KMS-11 (cell line): ENCODE results near the gene GRK1.

Source experiments
- H2AFZ ChIP-seq: fragments of 200-600 bp; sonication (generic); 2 replicates; pipeline ENCODE4 v1.6.1; 2016; ENCODE audit warnings: antibody characterized with exemption, mixed run types, low read depth
- H3K27ac ChIP-seq: fragments of 200-600 bp; sonication (generic); 2 replicates; pipeline ENCODE4 v1.6.1; 2016; ENCODE audit warnings: mild to moderate bottlenecking, mixed run types
- H3K27me3 ChIP-seq: fragments of 200-600 bp; sonication (generic); 2 replicates; pipeline ENCODE4 v1.6.1; 2017; ENCODE audit warnings: mild to moderate bottlenecking, low read depth, mixed run types, moderate library complexity; ENCODE audit not compliant: insufficient read depth
- H3K36me3 ChIP-seq: fragments of 200-600 bp; sonication (generic); 2 replicates; pipeline ENCODE4 v1.6.1; 2017; ENCODE audit warnings: mild to moderate bottlenecking, mixed run types; ENCODE audit not compliant: insufficient read depth
- H3K4me1 ChIP-seq: fragments of 200-600 bp; sonication (generic); 2 replicates; pipeline ENCODE4 v1.6.1; 2016; ENCODE audit warnings: mild to moderate bottlenecking, low read depth, mixed run types; ENCODE audit not compliant: poor library complexity, severe bottlenecking
- H3K4me2 ChIP-seq: fragments of 200-600 bp; sonication (generic); 2 replicates; pipeline ENCODE4 v1.7.0; 2016; ENCODE audit warnings: mild to moderate bottlenecking, mixed run types
- H3K4me3 ChIP-seq: fragments of 200-600 bp; sonication (generic); IDR thresholded peaks from 2 replicates; pipeline ENCODE4 v1.6.1; 2017; ENCODE audit warnings: low read depth, low read length, mixed read lengths; ENCODE audit not compliant: insufficient read depth
- H3K79me2 ChIP-seq: fragments of 200-600 bp; sonication (generic); 2 replicates; pipeline ENCODE4 v1.6.1; 2016; ENCODE audit warnings: low read depth, mixed run types; ENCODE audit not compliant: insufficient read depth
- H3K9ac ChIP-seq: fragments of 200-600 bp; sonication (generic); 2 replicates; pipeline ENCODE4 v1.6.1; 2016; ENCODE audit warnings: mild to moderate bottlenecking, mixed run types
- H4K20me1 ChIP-seq: fragments of 200-600 bp; sonication (generic); 2 replicates; pipeline ENCODE4 v1.6.1; 2016; ENCODE audit warnings: mild to moderate bottlenecking, mixed run types; ENCODE audit not compliant: insufficient read depth
- CTCF ChIP-seq: fragments of 200-600 bp; sonication (generic); conservative IDR thresholded peaks from 2 replicates; pipeline ENCODE4 v1.6.1; 2017; ENCODE audit warnings: low read depth, mild to moderate bottlenecking, antibody characterized with exemption, low read length, moderate library complexity, mixed read lengths

The GRK1 gene

GRCh38 chr13:113731192-113732175, 64.5 kb downstream of the GRK1 start:
- Histone ChIP-seq H3K4me2 (no peak overlapping the region), H3K4me3 (no peak overlapping the region), H3K27me3 (peaks cover 29% of the 10 kb centered on the region), H3K36me3 (no peaks in the 10 kb centered on the region), H3K4me1 (no peaks in the 10 kb centered on the region), H3K27ac (no peak overlapping the region), H3K9ac (no peak overlapping the region), H3K79me2 (no peaks in the 10 kb centered on the region), H4K20me1 (no peaks in the 10 kb centered on the region), H2AFZ (no peak overlapping the region)
- TF ChIP-seq CTCF, result peak; percentile 24; the same call in 1 of the 2 replicates

GRCh38 chr13:113732176-113732960, 65.3 kb downstream of the GRK1 start:
- Histone ChIP-seq H2AFZ (no peak overlapping the region), H3K27me3 (peaks cover 31% of the 10 kb centered on the region), H3K9ac (no peak overlapping the region), H3K4me1 (no peaks in the 10 kb centered on the region), H3K79me2 (no peaks in the 10 kb centered on the region), H3K4me2 (no peak overlapping the region), H3K36me3 (no peaks in the 10 kb centered on the region), H4K20me1 (no peaks in the 10 kb centered on the region), H3K27ac (no peak overlapping the region), H3K4me3 (no peak overlapping the region)
- TF ChIP-seq CTCF, result no peak

- H3K27me3 ChIP-seq, result peaks cover 36% of the 10 kb centered on the region
Measured at GRCh38 chr13:113732961-113733950, 66.2 kb downstream of the GRK1 start.

More at GRCh38 chr13:113732961-113733950, 66.2 kb downstream of the GRK1 start:
- no peak overlapping the region for H3K4me3 ChIP-seq
- no peaks in the 10 kb centered on the region for H3K79me2 ChIP-seq
- no peak for TF ChIP-seq CTCF
- no peak overlapping the region for H3K27ac ChIP-seq
- H2AFZ ChIP-seq, result no peak overlapping the region
- H3K4me1 ChIP-seq, result no peaks in the 10 kb centered on the region
- H3K4me2 ChIP-seq, result no peak overlapping the region
- H4K20me1 ChIP-seq, result no peaks in the 10 kb centered on the region
- no peak overlapping the region for H3K9ac ChIP-seq
- H3K36me3 ChIP-seq, result no peaks in the 10 kb centered on the region
